ENCODE results near the gene INPP5A.

Gene INPP5A

DNA sequence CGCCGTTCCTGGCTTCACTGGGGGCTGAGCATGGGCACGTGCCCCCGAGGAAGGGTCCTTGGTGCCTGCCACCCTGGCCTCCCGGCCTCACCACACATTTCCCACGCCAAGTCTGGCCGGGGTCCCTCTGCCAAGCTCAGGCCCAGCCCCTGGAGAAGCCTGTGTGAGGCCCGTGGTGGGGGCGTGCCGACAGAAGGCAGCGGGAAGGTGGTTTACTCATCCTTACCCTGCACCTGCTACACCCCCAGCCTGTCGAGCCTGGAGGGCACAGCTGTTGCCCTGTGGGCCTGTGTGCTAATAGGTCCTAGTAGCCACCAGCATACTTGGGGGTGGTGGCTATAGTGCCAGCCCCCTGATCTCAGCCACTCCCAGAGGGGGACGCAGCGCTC, 201.6 kb downstream of the INPP5A start:
- no peak overlapping the region for H3K4me2 ChIP-seq (ENCODE audit: low read length)
- no peaks in the 10 kb centered on the region for H3F3A ChIP-seq (ENCODE audit: control insufficient read depth, insufficient read depth)
- TF ChIP-seq, protein P1, sequence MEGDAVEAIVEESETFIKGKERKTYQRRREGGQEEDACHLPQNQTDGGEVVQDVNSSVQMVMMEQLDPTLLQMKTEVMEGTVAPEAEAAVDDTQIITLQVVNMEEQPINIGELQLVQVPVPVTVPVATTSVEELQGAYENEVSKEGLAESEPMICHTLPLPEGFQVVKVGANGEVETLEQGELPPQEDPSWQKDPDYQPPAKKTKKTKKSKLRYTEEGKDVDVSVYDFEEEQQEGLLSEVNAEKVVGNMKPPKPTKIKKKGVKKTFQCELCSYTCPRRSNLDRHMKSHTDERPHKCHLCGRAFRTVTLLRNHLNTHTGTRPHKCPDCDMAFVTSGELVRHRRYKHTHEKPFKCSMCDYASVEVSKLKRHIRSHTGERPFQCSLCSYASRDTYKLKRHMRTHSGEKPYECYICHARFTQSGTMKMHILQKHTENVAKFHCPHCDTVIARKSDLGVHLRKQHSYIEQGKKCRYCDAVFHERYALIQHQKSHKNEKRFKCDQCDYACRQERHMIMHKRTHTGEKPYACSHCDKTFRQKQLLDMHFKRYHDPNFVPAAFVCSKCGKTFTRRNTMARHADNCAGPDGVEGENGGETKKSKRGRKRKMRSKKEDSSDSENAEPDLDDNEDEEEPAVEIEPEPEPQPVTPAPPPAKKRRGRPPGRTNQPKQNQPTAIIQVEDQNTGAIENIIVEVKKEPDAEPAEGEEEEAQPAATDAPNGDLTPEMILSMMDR (IDR thresholded peaks at IDR 0.05; ENCODE audit: low read depth, low read length, poor library complexity, severe bottlenecking), result no peak
- no peak for TF ChIP-seq EZH2phosphoT487 (IDR thresholded peaks at IDR 0.05; ENCODE audit: borderline replicate concordance, low read length)
- H3K36me3 ChIP-seq (ENCODE audit: control insufficient read depth, low read length), result no peaks in the 10 kb centered on the region
- H3K4me3 ChIP-seq (ENCODE audit: low read length), result no peak overlapping the region
- H3K27ac ChIP-seq (ENCODE audit: low read depth, low read length), result no peak overlapping the region
- H3K4me1 ChIP-seq (ENCODE audit: control insufficient read depth, low read length), result no peaks in the 10 kb centered on the region
- H3K27me3 ChIP-seq (ENCODE audit: control insufficient read depth, low read length), result no peaks in the 10 kb centered on the region
- H4K20me1 ChIP-seq (ENCODE audit: control insufficient read depth, insufficient read depth, low read depth, low read length), result no peaks in the 10 kb centered on the region
- H3K9me3 ChIP-seq (ENCODE audit: control insufficient read depth, insufficient read depth, low read length), result peaks cover 9% of the 10 kb centered on the region; the same call in 1 of the 2 replicates
- H3K79me2 ChIP-seq (ENCODE audit: control insufficient read depth, low read length), result no peaks in the 10 kb centered on the region
- no peaks in the 10 kb centered on the region for H3K9me2 ChIP-seq (replicated peaks; ENCODE audit: control insufficient read depth, low read length)

DNA sequence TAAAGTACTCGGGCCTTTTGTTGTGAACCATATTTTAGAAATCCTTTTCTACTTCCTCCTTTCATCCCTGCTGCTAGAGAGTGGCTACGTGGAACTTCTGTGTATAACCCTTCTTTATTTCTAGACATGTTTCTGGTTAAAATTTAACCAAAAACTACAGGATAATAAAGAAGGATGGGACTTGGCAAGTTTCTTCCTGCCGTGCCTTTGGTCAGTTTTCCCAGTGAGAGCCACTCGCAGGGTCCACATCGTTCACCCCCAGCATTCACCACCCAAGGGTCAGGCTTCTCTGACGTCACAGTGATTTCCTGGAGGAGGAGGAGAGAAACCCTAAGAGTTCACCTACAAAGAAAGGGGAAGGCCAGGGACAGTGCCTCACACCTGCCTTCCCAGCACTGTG, 203.0 kb downstream of the INPP5A start:
- Histone ChIP-seq H3K36me3 (ENCODE audit: control insufficient read depth, low read length) (no peaks in the 10 kb centered on the region), H3K4me3 (ENCODE audit: low read length) (no peak overlapping the region), H3K4me2 (ENCODE audit: low read length) (no peak overlapping the region), H3K27ac (ENCODE audit: low read depth, low read length) (no peak overlapping the region), H3K27me3 (ENCODE audit: control insufficient read depth, low read length) (no peaks in the 10 kb centered on the region), H3K9me3 (ENCODE audit: control insufficient read depth, insufficient read depth, low read length) (peaks cover 13% of the 10 kb centered on the region), H3K4me1 (ENCODE audit: control insufficient read depth, low read length) (no peaks in the 10 kb centered on the region), H4K20me1 (ENCODE audit: control insufficient read depth, insufficient read depth, low read depth, low read length) (no peaks in the 10 kb centered on the region), H3K79me2 (ENCODE audit: control insufficient read depth, low read length) (no peaks in the 10 kb centered on the region), H3F3A (ENCODE audit: control insufficient read depth, insufficient read depth) (no peaks in the 10 kb centered on the region), H3K9me2 (replicated peaks; ENCODE audit: control insufficient read depth, low read length) (no peaks in the 10 kb centered on the region)
- no peak for TF ChIP-seq EZH2phosphoT487 (IDR thresholded peaks at IDR 0.05; ENCODE audit: borderline replicate concordance, low read length)
- TF ChIP-seq, protein P1 (IDR thresholded peaks at IDR 0.05; ENCODE audit: low read depth, low read length, poor library complexity, severe bottlenecking), result no peak

DNA sequence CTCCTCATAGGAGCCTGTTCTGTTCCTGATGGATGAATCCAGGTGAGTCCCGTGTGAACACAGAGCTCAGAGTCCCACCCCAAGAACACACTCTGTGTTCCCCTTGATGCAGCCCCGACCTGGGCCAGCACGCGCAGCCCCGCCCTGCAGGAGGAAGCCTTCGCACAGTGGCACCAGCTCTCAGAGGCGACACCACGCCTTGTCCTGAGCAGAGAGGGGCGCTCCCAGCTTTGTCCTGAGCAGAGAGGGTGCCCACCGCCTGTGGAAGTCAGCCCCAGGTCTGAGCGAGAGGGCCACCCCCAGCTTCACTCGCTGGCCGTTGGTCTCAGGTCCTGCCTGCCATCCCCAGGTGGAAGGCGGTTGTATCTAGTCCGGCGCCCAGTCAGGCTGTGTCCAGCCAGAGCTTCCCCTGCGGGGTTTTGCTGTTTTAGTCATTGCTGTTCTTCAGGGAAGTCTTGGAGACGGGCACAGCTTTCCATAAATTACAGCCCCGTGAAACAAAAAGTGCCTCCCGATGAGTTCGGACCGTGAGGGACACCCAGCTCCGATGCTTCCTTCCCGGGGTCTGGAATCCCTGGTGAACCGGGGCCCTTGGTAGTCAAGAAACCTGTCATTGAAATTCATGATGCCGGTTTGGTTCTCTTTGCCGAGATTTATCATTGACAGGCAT, 204.7 kb downstream of the INPP5A start:
- H3K4me2 ChIP-seq (ENCODE audit: low read length), result no peak overlapping the region
- no peaks in the 10 kb centered on the region for H3F3A ChIP-seq (ENCODE audit: control insufficient read depth, insufficient read depth)
- no peaks in the 10 kb centered on the region for H3K4me1 ChIP-seq (ENCODE audit: control insufficient read depth, low read length)
- H3K9me2 ChIP-seq (replicated peaks; ENCODE audit: control insufficient read depth, low read length), result no peaks in the 10 kb centered on the region
- H3K79me2 ChIP-seq (ENCODE audit: control insufficient read depth, low read length), result no peaks in the 10 kb centered on the region
- no peak overlapping the region for H3K27ac ChIP-seq (ENCODE audit: low read depth, low read length)
- peaks cover 18% of the 10 kb centered on the region for H3K9me3 ChIP-seq (ENCODE audit: control insufficient read depth, insufficient read depth, low read length)
- TF ChIP-seq EZH2phosphoT487 (IDR thresholded peaks at IDR 0.05; ENCODE audit: borderline replicate concordance, low read length), result no peak
- TF ChIP-seq, protein P1 (IDR thresholded peaks at IDR 0.05; ENCODE audit: low read depth, low read length, poor library complexity, severe bottlenecking), result no peak
- no peaks in the 10 kb centered on the region for H3K27me3 ChIP-seq (ENCODE audit: control insufficient read depth, low read length)
- no peaks in the 10 kb centered on the region for H3K36me3 ChIP-seq (ENCODE audit: control insufficient read depth, low read length)
- H4K20me1 ChIP-seq (ENCODE audit: control insufficient read depth, insufficient read depth, low read depth, low read length), result no peaks in the 10 kb centered on the region
- no peak overlapping the region for H3K4me3 ChIP-seq (ENCODE audit: low read length)

Measured in DOHH2 (cell line).